Memory B cell (primary cell): ENCODE data around the gene KCNG3.

Source experiments
- ATAC-seq: fragments of 150-1000 bp; cut with Tn5 transposase; 2 replicates; pipeline ENCODE4 v1.10.0; 2021; ENCODE audit warnings: low read depth, mild to moderate bottlenecking, moderate library complexity
- DNase-seq, 2 donors: peaks; one replicate each; pipeline ENCODE4 v3.0.0; 2022; ENCODE audit warnings: low spot score in 2 of 2
- H3K27ac Mint-ChIP-seq: one replicate; pipeline ENCODE4 v1.8.0; 2022; ENCODE audit warnings: mild to moderate bottlenecking, moderate library complexity, mixed read lengths
- H3K27me3 Mint-ChIP-seq: one replicate; pipeline ENCODE4 v1.8.0; 2022; ENCODE audit warnings: mixed read lengths
- H3K36me3 Mint-ChIP-seq: one replicate; pipeline ENCODE4 v1.8.0; 2022; ENCODE audit warnings: mild to moderate bottlenecking, mixed read lengths
- H3K4me1 Mint-ChIP-seq: one replicate; pipeline ENCODE4 v1.8.0; 2022; ENCODE audit warnings: mixed read lengths
- H3K4me3 Mint-ChIP-seq: one replicate; pipeline ENCODE4 v1.8.0; 2022; ENCODE audit warnings: mild to moderate bottlenecking, moderate library complexity, mixed read lengths
- H3K9me3 Mint-ChIP-seq: one replicate; pipeline ENCODE4 v1.8.0; 2022; ENCODE audit warnings: mixed read lengths

Gene KCNG3

GRCh38 chr2:42493468-42494354 lies at the start of gene KCNG3:
Gene KCNG3, minus strand, starts transcription at chr2:42493982. Its CDS starts 481 bp downstream, at chr2:42493501.
- ATAC-seq (peak; percentile 73), DNase-seq (peak; percentile 50 to 61)
- peaks cover 2% of the 10 kb centered on the region for H3K27me3 Mint-ChIP-seq
- no peaks in the 10 kb centered on the region for H3K36me3 Mint-ChIP-seq
- H3K27ac Mint-ChIP-seq = peak within 1 kb of the TSS; percentile 2
- H3K4me1 Mint-ChIP-seq = no peaks in the 10 kb centered on the region
- H3K9me3 Mint-ChIP-seq = no peaks in the 10 kb centered on the region
- H3K4me3 Mint-ChIP-seq = peak within 1 kb of the TSS; percentile 93

DNA sequence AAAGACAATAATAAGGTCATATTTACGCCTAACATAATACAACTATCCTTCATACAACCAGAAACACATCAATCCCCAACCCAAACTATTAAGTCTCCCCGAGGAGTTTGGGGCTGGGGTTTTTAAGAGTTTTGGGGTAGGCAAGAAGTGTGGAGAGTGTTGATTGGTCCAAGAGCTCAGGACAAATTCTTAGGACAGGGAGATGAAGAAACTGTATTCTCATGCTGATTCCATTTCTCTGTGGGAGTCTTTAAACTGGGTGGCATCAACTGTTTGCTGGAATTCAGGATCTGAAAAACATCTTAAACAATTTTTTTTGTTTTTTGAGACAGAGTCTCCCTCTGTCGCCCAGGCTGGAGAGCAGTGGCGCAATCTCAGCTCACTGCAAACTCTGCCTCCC lies 49.1 kb upstream of the KCNG3 start:
- Mint-ChIP-seq H3K27ac (no peak overlapping the region), H3K27me3 (no peaks in the 10 kb centered on the region), H3K4me1 (peaks cover 5% of the 10 kb centered on the region), H3K9me3 (peaks cover 3% of the 10 kb centered on the region), H3K36me3 (no peaks in the 10 kb centered on the region), H3K4me3 (no peak overlapping the region)
- ATAC-seq (no peak), DNase-seq (no peak)

DNA sequence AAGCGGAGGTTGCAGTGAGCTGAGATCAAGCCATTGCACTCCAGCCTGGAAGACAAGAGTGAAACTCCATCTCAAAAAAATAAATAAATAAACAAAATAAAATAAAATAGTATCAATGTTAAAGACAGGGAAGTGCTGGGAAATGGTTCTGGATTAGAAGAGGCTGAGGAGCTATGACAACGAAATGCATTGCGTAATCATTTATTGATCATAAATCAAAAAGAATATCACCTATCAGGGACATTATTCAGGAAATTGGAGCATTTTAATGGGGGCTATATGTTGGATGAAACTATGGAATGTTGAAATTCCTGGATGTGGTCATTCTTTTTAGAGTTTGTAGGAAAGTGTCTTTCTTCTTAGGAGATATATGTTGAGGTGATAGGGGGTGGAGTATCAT lies 43.7 kb upstream of the KCNG3 start:
- H3K27ac Mint-ChIP-seq = no peak overlapping the region

DNA sequence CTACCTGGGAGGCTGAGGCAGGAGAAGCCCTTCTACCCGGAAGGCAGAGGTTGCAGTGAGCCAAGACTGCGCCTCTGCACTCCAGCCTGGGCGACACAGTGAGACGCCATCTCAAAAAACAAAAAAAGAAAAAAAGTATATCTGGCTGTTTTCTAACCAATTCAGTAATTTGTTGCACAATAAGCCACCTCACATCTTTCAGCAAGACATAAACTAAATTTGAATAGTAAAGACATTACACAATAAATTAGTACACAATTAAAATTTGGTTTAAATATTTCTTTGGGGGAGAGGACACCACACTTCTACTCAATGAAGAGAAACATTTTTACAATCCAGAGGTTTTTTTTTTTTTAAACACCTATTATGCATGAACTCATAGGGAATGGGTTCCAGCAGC lies 38.6 kb upstream of the KCNG3 start:
- Mint-ChIP-seq H3K9me3 (peaks cover 2% of the 10 kb centered on the region), H3K36me3 (peaks cover 2% of the 10 kb centered on the region), H3K27ac (no peak overlapping the region), H3K4me1 (no peaks in the 10 kb centered on the region), H3K27me3 (peaks cover 2% of the 10 kb centered on the region), H3K4me3 (no peak overlapping the region)
- no peak for ATAC-seq
- no peak for DNase-seq

More for the DNA sequence above, 43.7 kb upstream of the KCNG3 start:
- Mint-ChIP-seq H3K27me3 (peaks cover 2% of the 10 kb centered on the region), H3K9me3 (peaks cover 4% of the 10 kb centered on the region), H3K4me1 (no peaks in the 10 kb centered on the region), H3K36me3 (peaks cover 2% of the 10 kb centered on the region), H3K4me3 (no peak overlapping the region)
- DNase-seq (no peak), ATAC-seq (no peak)

DNA sequence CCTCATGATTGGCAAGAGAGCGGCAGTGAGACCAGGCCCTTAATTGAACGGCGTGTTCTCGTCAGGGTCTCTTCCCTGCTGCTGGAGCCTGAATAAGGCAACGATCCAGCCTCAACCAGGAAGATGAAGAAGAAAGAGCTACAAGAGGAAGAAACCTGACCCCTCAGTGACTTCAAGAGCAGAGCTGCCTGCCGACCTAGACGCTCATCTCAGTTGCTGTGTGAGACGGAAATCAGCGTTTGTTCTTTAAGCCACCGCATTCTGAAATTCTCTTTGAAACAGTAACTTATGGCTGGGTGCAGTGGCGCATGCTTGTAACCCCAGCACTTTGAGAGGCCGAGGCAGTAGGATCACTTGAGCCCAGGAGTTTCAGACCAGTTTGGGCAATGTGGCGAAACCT lies 29.6 kb upstream of the KCNG3 start:
- Mint-ChIP-seq H3K4me3 (no peak overlapping the region), H3K9me3 (peaks cover 2% of the 10 kb centered on the region), H3K36me3 (no peaks in the 10 kb centered on the region), H3K27me3 (no peaks in the 10 kb centered on the region), H3K27ac (no peak overlapping the region), H3K4me1 (peaks cover 4% of the 10 kb centered on the region)
- DNase-seq = no peak
- ATAC-seq = no peak

DNA sequence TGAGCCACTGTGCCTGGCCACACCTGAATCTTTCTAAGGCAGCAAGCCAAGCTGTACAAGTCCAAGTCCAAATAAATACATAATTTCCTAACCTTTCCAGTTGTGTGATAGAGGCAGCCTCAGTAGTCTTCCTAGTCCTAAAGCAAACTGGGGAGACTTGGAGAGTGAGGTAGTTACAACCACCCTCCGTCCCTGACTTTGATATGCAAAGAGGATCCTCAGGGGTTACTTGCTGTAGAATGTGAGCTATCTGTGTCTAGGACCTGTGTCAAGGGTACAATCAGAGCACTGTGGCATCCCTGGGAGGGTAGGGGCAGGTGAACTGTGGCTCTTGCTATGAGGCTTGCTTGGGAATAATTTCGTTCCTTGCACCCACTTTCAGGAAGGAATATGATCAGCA lies 28.3 kb upstream of the KCNG3 start:
- Mint-ChIP-seq H3K4me1 (peaks cover 4% of the 10 kb centered on the region), H3K27ac (no peak overlapping the region), H3K36me3 (no peaks in the 10 kb centered on the region), H3K27me3 (no peaks in the 10 kb centered on the region), H3K9me3 (peaks cover 2% of the 10 kb centered on the region), H3K4me3 (no peak overlapping the region)
- DNase-seq (no peak), ATAC-seq (no peak)

DNA sequence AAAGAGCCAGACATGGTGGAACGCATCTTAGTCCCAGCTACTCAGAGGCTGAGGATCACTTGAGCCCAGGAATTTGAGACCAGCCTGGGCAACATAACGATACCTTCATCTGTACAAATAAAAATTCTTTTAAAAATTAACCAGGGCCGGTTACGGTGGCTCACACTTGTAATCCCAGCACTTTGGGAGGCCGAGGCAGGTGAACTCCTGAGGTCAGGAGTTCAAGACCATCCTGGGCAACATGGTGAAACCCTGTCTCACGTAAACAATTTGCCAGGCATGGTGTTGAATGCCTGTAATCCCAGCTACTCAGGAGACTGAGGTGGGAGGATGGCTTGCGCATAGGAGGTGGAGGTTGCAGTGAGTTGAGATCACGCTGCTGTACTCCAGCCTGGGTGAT lies 25.8 kb upstream of the KCNG3 start:
- no peak overlapping the region for H3K27ac Mint-ChIP-seq
- peaks cover 2% of the 10 kb centered on the region for H3K9me3 Mint-ChIP-seq
- H3K4me1 Mint-ChIP-seq = peaks cover 2% of the 10 kb centered on the region
- no peaks in the 10 kb centered on the region for H3K27me3 Mint-ChIP-seq
- H3K4me3 Mint-ChIP-seq = no peak overlapping the region
- no peak for DNase-seq
- no peak for ATAC-seq
- no peaks in the 10 kb centered on the region for H3K36me3 Mint-ChIP-seq

DNA sequence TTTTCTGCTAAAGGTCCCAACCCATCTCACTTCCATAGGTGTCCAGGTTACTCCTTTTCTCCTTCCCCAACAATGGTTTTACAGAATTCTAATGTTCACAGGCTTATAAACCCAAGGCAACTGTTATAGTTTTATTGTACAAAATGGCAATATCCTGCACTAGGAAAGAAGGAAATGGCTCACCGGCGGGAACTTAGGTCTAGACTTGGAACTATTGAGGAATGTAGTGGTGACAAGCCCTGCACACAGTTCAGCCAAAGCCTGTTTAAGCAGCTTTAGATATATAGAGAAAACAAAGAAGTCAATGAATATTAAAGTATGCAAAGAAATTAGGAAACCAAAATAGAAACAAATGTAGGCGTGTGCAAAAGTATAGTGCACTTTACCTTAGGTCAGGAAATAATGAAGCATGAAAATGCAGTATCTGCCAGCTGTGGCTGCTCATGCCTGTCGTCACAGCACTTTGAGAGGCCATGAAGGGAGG lies 22.7 kb upstream of the KCNG3 start:
- no peak for DNase-seq
- H3K27ac Mint-ChIP-seq = no peak overlapping the region

DNA sequence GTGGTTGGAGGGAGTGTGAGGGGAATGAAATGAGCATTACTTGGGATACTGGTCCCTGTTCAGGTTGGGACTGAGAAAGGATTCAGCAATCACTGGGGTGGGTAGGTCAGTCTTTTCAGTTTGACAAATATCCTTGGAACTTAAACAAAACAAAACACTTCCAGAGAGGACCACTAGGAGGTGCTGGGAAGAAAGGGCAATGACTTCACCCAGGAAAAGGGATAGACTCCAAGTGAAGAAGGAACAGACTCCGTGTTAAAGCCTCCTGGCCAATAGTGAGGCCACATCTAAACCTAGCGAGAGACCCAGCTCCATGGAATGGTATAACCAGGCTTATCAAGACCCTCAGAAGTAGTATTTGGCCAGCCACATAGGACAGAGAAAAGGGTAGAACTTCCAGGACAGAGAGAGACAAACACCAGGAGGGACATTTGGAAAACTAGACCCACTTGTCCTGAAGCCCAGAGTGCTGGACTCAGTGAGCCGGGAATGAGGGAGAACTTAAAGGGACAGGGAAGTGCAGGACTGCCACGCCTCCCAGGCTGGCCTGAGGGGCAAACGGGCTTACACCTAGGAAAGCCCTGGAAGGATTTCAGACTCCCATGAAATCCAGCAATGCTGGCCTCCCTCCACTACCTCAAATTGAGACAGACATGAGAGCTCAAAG lies 19.6 kb upstream of the KCNG3 start:
- H3K27ac Mint-ChIP-seq = no peak overlapping the region
- peaks cover 7% of the 10 kb centered on the region for H3K4me1 Mint-ChIP-seq
- no peaks in the 10 kb centered on the region for H3K9me3 Mint-ChIP-seq
- DNase-seq (peak in 1 of 2 donors; percentile 22), ATAC-seq (no peak)
- H3K27me3 Mint-ChIP-seq = no peaks in the 10 kb centered on the region
- no peaks in the 10 kb centered on the region for H3K36me3 Mint-ChIP-seq
- H3K4me3 Mint-ChIP-seq = no peak overlapping the region

More for the DNA sequence above, 22.7 kb upstream of the KCNG3 start:
- Mint-ChIP-seq H3K4me1 (peaks cover 2% of the 10 kb centered on the region), H3K4me3 (no peak overlapping the region), H3K27me3 (no peaks in the 10 kb centered on the region), H3K36me3 (no peaks in the 10 kb centered on the region), H3K9me3 (peaks cover 2% of the 10 kb centered on the region)
- ATAC-seq = no peak

DNA sequence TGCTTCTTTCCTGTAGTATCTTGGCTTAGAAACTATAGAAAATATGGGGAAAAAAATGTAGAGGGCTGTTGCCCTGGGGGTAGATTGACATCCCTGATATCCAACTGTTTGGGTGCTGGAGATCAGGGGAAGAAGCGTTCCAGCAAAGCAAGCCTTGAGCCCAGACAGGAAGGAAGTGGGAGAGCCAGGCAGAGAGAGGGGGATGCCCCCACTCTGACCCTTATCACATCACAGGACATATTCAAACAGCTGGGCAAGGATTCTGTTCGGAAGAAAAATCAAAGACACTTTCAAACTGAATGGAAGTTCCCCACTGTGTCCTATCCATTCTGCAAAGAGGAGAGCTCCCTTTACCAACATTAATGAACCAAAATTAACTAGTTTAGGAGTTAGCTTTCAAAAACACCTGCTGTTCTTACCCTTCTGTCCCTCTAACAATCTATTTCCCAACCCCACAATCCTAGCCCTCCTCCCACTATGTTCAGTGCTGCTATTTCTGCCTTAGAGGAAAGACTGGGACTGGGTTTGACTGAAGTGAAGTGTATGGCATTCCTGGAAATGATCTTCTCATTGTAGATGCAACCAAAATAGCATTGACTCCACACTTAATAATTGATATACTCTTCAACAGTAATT lies 16.9 kb upstream of the KCNG3 start:
- Mint-ChIP-seq H3K9me3 (no peaks in the 10 kb centered on the region), H3K4me3 (no peak overlapping the region), H3K4me1 (peaks cover 5% of the 10 kb centered on the region), H3K27ac (no peak overlapping the region), H3K36me3 (no peaks in the 10 kb centered on the region), H3K27me3 (no peaks in the 10 kb centered on the region)
- ATAC-seq (no peak), DNase-seq (no peak)

DNA sequence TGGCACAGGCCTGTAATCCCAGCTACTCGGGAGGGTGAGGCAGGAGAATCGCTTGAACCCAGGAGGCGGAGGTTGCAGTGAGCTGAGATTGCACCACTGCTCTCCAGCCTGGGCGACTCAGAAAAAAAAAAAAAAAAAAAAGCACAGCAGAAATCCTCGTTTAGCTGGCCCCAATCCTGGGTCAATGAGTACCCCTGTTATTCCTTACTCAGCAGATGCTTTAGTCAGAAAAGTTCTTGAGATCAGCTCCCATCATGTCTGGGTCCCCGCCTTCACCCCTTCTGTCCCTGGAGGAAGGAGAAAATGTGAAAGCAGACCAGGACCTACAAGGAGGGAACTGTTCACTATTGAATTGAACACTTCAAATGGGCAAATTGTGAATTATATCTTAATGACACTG lies 16.4 kb upstream of the KCNG3 start:
- no peak overlapping the region for H3K4me3 Mint-ChIP-seq
- peaks cover 2% of the 10 kb centered on the region for H3K27me3 Mint-ChIP-seq
- peaks cover 5% of the 10 kb centered on the region for H3K4me1 Mint-ChIP-seq
- no peak overlapping the region for H3K27ac Mint-ChIP-seq
- DNase-seq (no peak), ATAC-seq (no peak)
- H3K9me3 Mint-ChIP-seq = no peaks in the 10 kb centered on the region
- H3K36me3 Mint-ChIP-seq = no peaks in the 10 kb centered on the region

DNA sequence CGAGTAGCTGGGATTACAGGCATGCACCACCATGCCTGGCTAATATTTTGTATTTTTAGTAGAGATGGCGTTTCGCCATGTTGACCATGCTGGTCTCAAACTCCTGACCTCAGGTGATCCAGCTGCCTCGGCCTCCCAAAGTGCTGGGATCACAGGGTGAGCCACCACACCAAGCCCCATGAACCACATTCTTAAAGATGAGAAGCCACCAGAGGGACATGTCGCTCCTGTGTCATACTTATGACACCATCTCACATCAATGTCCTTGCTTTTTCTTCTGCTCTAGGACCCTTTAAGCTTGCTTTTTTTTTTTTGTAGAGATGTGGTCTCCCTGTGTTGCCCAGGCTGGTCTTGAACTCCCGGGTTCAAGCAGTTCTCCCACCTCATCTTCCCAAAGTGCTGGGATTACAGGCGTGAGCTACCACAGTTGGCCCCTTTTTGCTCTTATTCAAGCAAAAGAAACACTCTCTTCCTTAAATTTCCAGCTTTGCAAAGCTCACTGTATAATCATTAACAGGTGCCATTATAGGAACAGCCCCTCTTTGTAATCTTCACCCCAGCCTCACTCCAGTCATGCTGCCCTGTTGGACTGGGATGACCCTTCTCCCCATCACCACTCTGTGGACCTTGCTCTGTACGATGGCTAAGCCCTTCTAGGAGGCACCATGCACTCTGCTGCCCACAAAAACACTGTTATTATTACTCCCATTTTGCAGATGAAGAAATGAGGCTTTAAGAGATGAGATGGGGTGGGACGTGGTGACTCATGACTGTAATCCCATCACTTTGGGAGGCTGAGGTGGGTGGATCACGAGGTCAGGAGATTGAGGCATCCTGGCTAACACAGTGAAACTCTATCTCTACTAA lies 10.8 kb upstream of the KCNG3 start:
- H3K27ac Mint-ChIP-seq = no peak overlapping the region
- no peaks in the 10 kb centered on the region for H3K4me1 Mint-ChIP-seq
- H3K27me3 Mint-ChIP-seq = peaks cover 2% of the 10 kb centered on the region
- no peak overlapping the region for H3K4me3 Mint-ChIP-seq
- no peaks in the 10 kb centered on the region for H3K36me3 Mint-ChIP-seq
- H3K9me3 Mint-ChIP-seq = no peaks in the 10 kb centered on the region
- DNase-seq (no peak), ATAC-seq (no peak)

- Mint-ChIP-seq H3K36me3 (no peaks in the 10 kb centered on the region), H3K27ac (no peak overlapping the region), H3K4me3 (no peak overlapping the region), H3K27me3 (peaks cover 2% of the 10 kb centered on the region), H3K9me3 (no peaks in the 10 kb centered on the region), H3K4me1 (no peaks in the 10 kb centered on the region)
- ATAC-seq (no peak), DNase-seq (no peak)
Measured at GRCh38 chr2:42503291-42503690, 9.5 kb upstream of the KCNG3 start.
